Choroid plexus epithelial cell (primary cell): ENCODE measurements around the gene SNTG2.
"Not testable (repeated sequence)": the region's sequence is repeated elsewhere in the genome, so short reads cannot be mapped to it uniquely, and the experiment has no call there.

ENCODE experiments used
- DNase-seq: peaks from one replicate; pipeline ENCODE4 v3.0.0-alpha.2; 2010; ENCODE audit warnings: low read depth
- H3K4me3 ChIP-seq: 2 replicates; pipeline ENCODE4 v1.5.1; 2011; ENCODE audit warnings: low read depth, mild to moderate bottlenecking, control low read depth, low read length, moderate library complexity
- CTCF ChIP-seq: conservative IDR thresholded peaks from 2 replicates; pipeline ENCODE4 v1.5.1; 2011; ENCODE audit warnings: low read depth, mild to moderate bottlenecking, control low read depth, inconsistent platforms, low read length, moderate library complexity

The SNTG2 gene

GRCh38 chr2:1405967-1406366, 455.3 kb downstream of the SNTG2 start:
- no peak for DNase-seq
- no peak overlapping the region for H3K4me3 ChIP-seq
- no peak for TF ChIP-seq CTCF

- no peak for DNase-seq
- no peak for TF ChIP-seq CTCF
- H3K4me3 ChIP-seq, result no peak overlapping the region
Measured at GRCh38 chr2:1406434-1406833, 455.8 kb downstream of the SNTG2 start.

DNA sequence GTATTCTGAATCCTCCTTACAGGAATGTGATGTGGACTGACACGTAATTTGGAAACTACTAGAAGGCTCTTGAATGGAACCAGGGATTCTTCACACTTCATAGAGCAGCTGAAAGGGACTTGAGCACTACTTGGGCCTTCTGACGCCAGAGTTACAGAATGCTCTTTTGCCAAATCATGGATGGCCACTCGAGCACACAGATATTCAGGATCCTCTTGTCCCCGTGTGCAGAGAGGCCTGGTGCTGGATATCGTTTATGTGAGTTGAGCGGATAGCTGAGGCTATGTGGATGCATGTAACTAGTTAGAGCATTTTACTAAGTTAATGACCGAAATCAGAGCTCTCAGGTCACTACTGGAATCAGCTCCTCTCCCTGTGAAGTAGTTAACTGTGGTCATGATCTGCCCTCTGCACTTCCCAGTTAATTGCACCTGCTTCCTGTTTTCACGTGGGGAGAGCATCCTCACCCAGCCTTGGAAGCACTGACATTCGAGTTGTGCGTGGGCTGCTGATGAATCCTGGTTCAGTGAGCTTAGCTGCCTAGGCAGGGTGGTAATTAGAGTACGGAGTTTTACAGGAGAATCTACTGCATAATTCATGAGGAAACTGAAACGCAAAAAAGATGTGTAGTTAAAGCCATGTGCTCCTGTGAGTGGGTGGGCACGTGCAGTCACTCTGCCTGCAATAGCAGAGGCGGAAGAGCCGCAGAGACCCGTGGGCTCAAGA, 457.5 kb downstream of the SNTG2 start:
- DNase-seq, result no peak
- no peak overlapping the region for H3K4me3 ChIP-seq
- no peak for TF ChIP-seq CTCF

DNA sequence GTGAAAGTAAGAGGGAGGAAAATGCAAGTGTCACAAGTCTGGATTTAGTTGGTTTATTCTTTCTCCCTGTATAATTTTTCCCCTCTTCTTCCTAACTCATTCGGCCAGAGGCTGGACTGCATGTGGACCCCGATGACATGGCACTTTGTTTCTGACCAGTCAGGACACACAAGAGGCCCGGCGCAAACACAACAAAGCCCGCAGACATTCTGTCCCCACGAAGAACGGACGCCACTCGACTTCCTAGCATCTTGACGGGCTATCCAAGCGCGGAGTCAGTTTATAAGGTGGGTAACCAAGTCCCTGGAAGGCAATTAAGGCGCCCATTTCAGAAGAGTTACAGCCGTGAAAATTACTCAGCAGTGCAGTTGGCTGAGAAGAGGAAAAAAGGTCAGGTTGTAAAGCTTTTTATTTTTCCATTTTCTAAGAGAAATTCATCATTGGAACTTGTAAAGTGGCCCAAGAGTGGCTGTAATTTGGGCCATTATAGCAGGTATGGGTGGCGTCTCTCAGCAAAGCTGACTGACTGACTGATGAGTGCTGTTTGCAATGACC, 462.6 kb downstream of the SNTG2 start, which contains the start of gene TPO:
Gene TPO, plus strand, starts transcription at position 308 of the 555 bp plus-strand sequence. CDS start 946 bp downstream, outside the sequence.
- H3K4me3 ChIP-seq, result no peak within 1 kb of the TSS
- TF ChIP-seq CTCF, result no peak
- no peak for DNase-seq

DNA sequence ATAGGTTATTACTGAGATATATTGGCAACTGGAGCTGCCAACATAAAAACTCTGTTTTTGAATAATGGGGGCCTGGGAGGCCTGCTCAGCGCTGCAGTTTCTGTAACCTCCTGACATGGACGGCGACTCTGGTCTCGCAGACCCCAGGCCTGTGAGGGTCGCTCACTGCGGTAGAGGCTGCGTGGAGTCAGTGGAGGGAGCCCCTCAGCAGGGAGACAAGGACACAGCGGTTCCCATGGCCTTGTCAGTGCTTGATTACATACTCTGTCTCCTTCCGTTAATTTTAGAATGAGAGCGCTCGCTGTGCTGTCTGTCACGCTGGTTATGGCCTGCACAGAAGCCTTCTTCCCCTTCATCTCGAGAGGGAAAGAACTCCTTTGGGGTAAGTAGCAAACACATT, 463.5 kb downstream of the SNTG2 start:
- no peak for TF ChIP-seq CTCF
- no peak for DNase-seq
- H3K4me3 ChIP-seq, result no peak overlapping the region

DNA sequence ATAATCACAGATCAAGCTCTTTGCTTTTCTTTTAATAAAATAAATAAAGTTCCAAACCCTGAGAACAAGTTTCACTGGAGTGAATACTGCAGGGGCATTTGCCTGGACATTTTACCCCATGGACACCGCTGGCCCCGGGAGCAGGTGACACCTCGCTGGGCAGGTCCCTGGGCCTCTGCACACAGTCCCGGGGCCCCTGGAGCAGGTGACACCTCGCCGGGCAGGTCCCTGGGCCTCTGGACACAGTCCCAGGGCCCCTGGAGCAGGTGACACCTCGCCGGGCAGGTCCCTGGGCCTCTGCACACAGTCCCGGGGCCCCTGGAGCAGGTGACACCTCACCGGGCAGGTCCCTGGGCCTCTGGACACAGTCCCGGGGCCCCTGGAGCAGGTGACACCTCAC, 464.3 kb downstream of the SNTG2 start:
- DNase-seq, result not testable (repeated sequence)

GRCh38 chr2:1415501-1415900, 464.9 kb downstream of the SNTG2 start:
- TF ChIP-seq CTCF, result no peak
- no peak for DNase-seq
- H3K4me3 ChIP-seq, result no peak overlapping the region

More for the DNA sequence above, 464.3 kb downstream of the SNTG2 start:
- H3K4me3 ChIP-seq, result not testable (repeated sequence)
